Measurements from ENCODE around the gene OR56A1.

OR56A1 gene

DNA sequence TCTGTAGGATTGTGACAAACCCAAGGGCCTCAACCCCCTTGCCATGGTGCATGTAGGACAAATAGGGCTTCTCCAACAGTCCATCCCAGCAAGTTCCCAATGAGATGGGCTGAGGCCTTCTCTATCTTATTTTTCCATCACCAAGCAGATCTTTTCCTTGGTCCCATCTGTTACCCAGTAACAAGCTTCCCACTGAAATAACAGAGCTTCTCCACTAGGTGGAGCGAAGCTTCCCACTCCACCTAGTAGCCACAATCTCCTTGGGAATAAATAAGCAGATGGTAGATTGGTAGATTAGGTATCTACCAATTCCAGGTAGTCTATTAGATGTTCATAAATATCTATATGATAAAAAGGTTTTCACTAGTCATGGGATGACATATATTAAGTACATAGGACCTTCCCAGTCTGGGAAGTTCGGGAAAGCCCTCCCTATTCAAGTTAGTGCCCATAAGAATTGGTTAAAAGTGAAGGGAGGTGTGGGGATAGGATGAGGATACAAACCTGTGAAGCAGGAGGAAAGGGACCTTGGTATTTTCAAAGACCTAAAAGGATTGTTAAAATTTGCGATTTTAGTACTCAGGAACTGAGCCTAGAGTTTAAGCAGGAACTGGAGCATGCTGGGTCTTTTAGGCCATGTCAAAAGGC lies 37.8 kb downstream of the OR56A1 start:
- TF ChIP-seq EZH2phosphoT487 (IDR thresholded peaks at IDR 0.05; ENCODE audit: borderline replicate concordance), result no peak
- TF ChIP-seq, protein P1, sequence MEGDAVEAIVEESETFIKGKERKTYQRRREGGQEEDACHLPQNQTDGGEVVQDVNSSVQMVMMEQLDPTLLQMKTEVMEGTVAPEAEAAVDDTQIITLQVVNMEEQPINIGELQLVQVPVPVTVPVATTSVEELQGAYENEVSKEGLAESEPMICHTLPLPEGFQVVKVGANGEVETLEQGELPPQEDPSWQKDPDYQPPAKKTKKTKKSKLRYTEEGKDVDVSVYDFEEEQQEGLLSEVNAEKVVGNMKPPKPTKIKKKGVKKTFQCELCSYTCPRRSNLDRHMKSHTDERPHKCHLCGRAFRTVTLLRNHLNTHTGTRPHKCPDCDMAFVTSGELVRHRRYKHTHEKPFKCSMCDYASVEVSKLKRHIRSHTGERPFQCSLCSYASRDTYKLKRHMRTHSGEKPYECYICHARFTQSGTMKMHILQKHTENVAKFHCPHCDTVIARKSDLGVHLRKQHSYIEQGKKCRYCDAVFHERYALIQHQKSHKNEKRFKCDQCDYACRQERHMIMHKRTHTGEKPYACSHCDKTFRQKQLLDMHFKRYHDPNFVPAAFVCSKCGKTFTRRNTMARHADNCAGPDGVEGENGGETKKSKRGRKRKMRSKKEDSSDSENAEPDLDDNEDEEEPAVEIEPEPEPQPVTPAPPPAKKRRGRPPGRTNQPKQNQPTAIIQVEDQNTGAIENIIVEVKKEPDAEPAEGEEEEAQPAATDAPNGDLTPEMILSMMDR (conservative IDR thresholded peaks at IDR 0.05; ENCODE audit: low read length), result peak; percentile 70
- Histone ChIP-seq H3K36me3 (ENCODE audit: insufficient read depth, low read length) (no peaks in the 10 kb centered on the region), H3K4me2 (ENCODE audit: low read depth, low read length, poor library complexity, severe bottlenecking) (no peak overlapping the region), H3K27me3 (ENCODE audit: insufficient read depth, low read length, poor library complexity, severe bottlenecking) (no peaks in the 10 kb centered on the region), H3K4me1 (ENCODE audit: insufficient read depth, low read length, poor library complexity, severe bottlenecking) (no peaks in the 10 kb centered on the region), H3K9me3 (ENCODE audit: insufficient read depth, low read depth, low read length) (no peaks in the 10 kb centered on the region), H3K79me2 (ENCODE audit: insufficient read depth, low read length) (no peaks in the 10 kb centered on the region), H4K20me1 (ENCODE audit: insufficient read depth, low read length, poor library complexity, severe bottlenecking) (no peaks in the 10 kb centered on the region), H3K4me3 (ENCODE audit: low read length, poor library complexity, severe bottlenecking) (no peak overlapping the region), H3K9me2 (replicated peaks; ENCODE audit: low read depth, low read length) (no peaks in the 10 kb centered on the region), H3K9ac (ENCODE audit: low read depth, low read length, poor library complexity, severe bottlenecking) (no peak overlapping the region), H2AFZ (ENCODE audit: low read length) (no peak overlapping the region), H3F3A (ENCODE audit: low read depth) (no peaks in the 10 kb centered on the region)

DNA sequence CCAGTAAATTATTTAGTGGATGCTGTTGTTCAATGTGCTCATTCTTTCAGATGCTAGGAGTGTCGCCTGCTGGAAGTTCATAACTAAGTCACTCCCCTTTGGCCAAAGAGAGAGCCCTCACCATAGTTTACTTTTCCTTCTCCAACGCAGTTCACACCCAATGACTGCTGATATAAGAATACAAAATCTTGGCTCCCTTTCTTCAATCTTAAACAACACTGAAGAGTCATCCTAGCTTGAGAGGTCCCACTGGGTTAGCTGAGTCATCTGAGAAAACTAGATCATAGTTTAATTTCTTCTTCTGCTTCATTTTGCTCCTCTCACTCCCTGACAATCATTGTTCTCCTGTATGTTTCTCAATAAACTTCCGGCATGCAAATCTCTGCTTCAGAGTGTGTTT lies 38.4 kb downstream of the OR56A1 start:
- Histone ChIP-seq H3K27me3 (ENCODE audit: insufficient read depth, low read length, poor library complexity, severe bottlenecking) (no peaks in the 10 kb centered on the region), H2AFZ (ENCODE audit: low read length) (no peak overlapping the region), H3F3A (ENCODE audit: low read depth) (no peaks in the 10 kb centered on the region), H3K4me1 (ENCODE audit: insufficient read depth, low read length, poor library complexity, severe bottlenecking) (no peaks in the 10 kb centered on the region), H3K4me2 (ENCODE audit: low read depth, low read length, poor library complexity, severe bottlenecking) (no peak overlapping the region), H3K79me2 (ENCODE audit: insufficient read depth, low read length) (no peaks in the 10 kb centered on the region), H3K4me3 (ENCODE audit: low read length, poor library complexity, severe bottlenecking) (no peak overlapping the region), H3K9me3 (ENCODE audit: insufficient read depth, low read depth, low read length) (no peaks in the 10 kb centered on the region), H3K36me3 (ENCODE audit: insufficient read depth, low read length) (no peaks in the 10 kb centered on the region), H3K9ac (ENCODE audit: low read depth, low read length, poor library complexity, severe bottlenecking) (no peak overlapping the region), H4K20me1 (ENCODE audit: insufficient read depth, low read length, poor library complexity, severe bottlenecking) (no peaks in the 10 kb centered on the region), H3K9me2 (replicated peaks; ENCODE audit: low read depth, low read length) (no peaks in the 10 kb centered on the region)
- no peak for TF ChIP-seq EZH2phosphoT487 (IDR thresholded peaks at IDR 0.05; ENCODE audit: borderline replicate concordance)
- TF ChIP-seq, protein P1 (conservative IDR thresholded peaks at IDR 0.05; ENCODE audit: low read length), result no peak

DNA sequence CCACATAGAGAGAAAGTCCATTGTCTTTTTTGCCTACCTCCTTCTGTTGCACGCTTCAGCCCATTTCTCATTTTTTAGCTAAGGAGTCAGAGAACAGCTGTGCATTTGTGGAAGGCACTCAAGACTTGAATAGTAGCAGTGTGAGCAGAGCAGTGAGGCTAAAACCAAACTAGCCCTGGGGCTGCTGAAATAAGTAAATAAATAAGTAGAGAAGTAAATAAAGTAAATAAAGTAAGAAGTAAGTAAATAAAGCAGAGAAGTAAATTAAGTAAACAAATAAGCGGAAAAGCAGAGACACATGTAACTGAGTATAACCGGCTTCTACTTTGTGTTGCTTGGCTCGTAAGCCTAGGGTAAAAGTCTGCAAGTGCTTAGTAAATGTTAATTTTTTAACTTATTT lies 41.4 kb downstream of the OR56A1 start:
- Histone ChIP-seq H3K79me2 (ENCODE audit: insufficient read depth, low read length) (no peaks in the 10 kb centered on the region), H3F3A (ENCODE audit: low read depth) (no peaks in the 10 kb centered on the region), H3K9me2 (replicated peaks; ENCODE audit: low read depth, low read length) (no peaks in the 10 kb centered on the region), H3K4me2 (ENCODE audit: low read depth, low read length, poor library complexity, severe bottlenecking) (no peak overlapping the region), H3K36me3 (ENCODE audit: insufficient read depth, low read length) (no peaks in the 10 kb centered on the region), H3K9ac (ENCODE audit: low read depth, low read length, poor library complexity, severe bottlenecking) (no peak overlapping the region), H3K9me3 (ENCODE audit: insufficient read depth, low read depth, low read length) (no peaks in the 10 kb centered on the region), H3K4me3 (ENCODE audit: low read length, poor library complexity, severe bottlenecking) (no peak overlapping the region), H2AFZ (ENCODE audit: low read length) (no peak overlapping the region), H3K27me3 (ENCODE audit: insufficient read depth, low read length, poor library complexity, severe bottlenecking) (no peaks in the 10 kb centered on the region), H4K20me1 (ENCODE audit: insufficient read depth, low read length, poor library complexity, severe bottlenecking) (no peaks in the 10 kb centered on the region), H3K4me1 (ENCODE audit: insufficient read depth, low read length, poor library complexity, severe bottlenecking) (no peaks in the 10 kb centered on the region)
- TF ChIP-seq, protein P1 (conservative IDR thresholded peaks at IDR 0.05; ENCODE audit: low read length), result no peak
- TF ChIP-seq EZH2phosphoT487 (IDR thresholded peaks at IDR 0.05; ENCODE audit: borderline replicate concordance), result no peak
